Right lobe of liver (tissue), 6 donors: ENCODE measurements around the gene GLRA1. TPM values are rescaled to one million over a fixed set of nuclear protein-coding genes. Genes with fewer than 3 reads are reported as not detected.
"Not testable (repeated sequence)": the region's sequence is repeated elsewhere in the genome, so short reads cannot be mapped to it uniquely, and the experiment has no call there.

ENCODE experiments used
- ATAC-seq, 4 donors: fragments of 200-7000 bp; cut with Tn5 transposase; one replicate each; pipeline ENCODE4 v1.9.1; 2020; ENCODE audit warnings: mild to moderate bottlenecking in 4 of 4, moderate library complexity in 4 of 4
- DNase-seq, 3 donors: peaks; one replicate each; pipeline ENCODE4 v3.0.0-alpha.2; 2020
- H3K27ac ChIP-seq, 3 donors: fragments of 200-600 bp; one replicate each; pipeline ENCODE4 v1.8.0; 2022
- H3K27me3 ChIP-seq, 2 donors: fragments of 200-600 bp; one replicate each; pipeline ENCODE4 v1.8.0; 2022
- H3K36me3 ChIP-seq, 4 donors: fragments of 200-600 bp; sonication (generic) in 1 of 4; one replicate each; pipeline versions ENCODE4 v1.5.1 to v1.8.0; 2017 to 2022; ENCODE audit warnings: control low read depth in 1 of 4
- H3K4me1 ChIP-seq, 4 donors: fragments of 200-600 bp; sonication (generic) in 1 of 4; one replicate each; pipeline versions ENCODE4 v1.5.1 to v1.8.0; 2017 to 2022; ENCODE audit warnings: control low read depth in 1 of 4
- H3K4me3 ChIP-seq, 3 donors: fragments of 200-600 bp; one replicate each; pipeline ENCODE4 v1.8.0; 2022
- H3K9me3 ChIP-seq, 4 donors: fragments of 200-600 bp; sonication (generic) in 1 of 4; one replicate each; pipeline versions ENCODE4 v1.5.1 to v1.8.0; 2017 to 2022; ENCODE audit warnings: control low read depth in 1 of 4
- CTCF ChIP-seq, 4 donors: fragments of 200-600 bp in 3 of 4; fragments of 450-650 bp in 1 of 4; IDR thresholded peaks; one replicate each; pipeline versions ENCODE4 v1.5.1 to v1.8.0; 2016 to 2022; ENCODE audit warnings: antibody characterized with exemption in 4 of 4, mild to moderate bottlenecking in 2 of 4
- POLR2A ChIP-seq: fragments of 450-650 bp; IDR thresholded peaks from one replicate; pipeline ENCODE4 v1.6.1; 2017; ENCODE audit warnings: antibody characterized with exemption, mild to moderate bottlenecking
- WGBS: methylation state at CpG from one replicate; pipeline ENCODE4 v1.1.6; 2018; ENCODE audit warnings: low coverage, low lambda C conversion rate; ENCODE audit not compliant: insufficient coverage; ENCODE audit errors: missing lambda C conversion rate; 5-methylcytosine and 5-hydroxymethylcytosine counted together
- intact Hi-C, 2 donors: fragments of 100-400 bp; cut with DNase I; formaldehyde crosslinking; loops; one replicate each; pipeline versions ENCODE4 v1.11.2 to v1.14.1; 2022
- total RNA-seq, 6 experiments: library from RNA; depleted of rRNA in 2 of 6; stranded (reverse); fragments of >200 nt in 2 of 6; fragmentation: NEBNext Ultra II Directional in 3 of 6; extraction: Animal tissue kit (Norgen Biotek cat#: 25700) in 3 of 6; gene quantifications; one replicate each; pipeline versions ENCODE4 v1.1.0 to v1.2.4, GENCODE V29; 2016 to 2023
- donor health status: DM: no; HTN: yes; CAD: no.
- donor health status: DM: no; HTN: no; CAD: no.
- donor health status: DM: no; HTN: no; CAD: no.
- donor health status: DM: no; HTN: yes; CAD: no.
- donor health status: DM: no; HTN: yes; CAD: no.

Gene GLRA1
- total RNA-seq, 6 experiments from 2014 or later = not detected

DNA sequence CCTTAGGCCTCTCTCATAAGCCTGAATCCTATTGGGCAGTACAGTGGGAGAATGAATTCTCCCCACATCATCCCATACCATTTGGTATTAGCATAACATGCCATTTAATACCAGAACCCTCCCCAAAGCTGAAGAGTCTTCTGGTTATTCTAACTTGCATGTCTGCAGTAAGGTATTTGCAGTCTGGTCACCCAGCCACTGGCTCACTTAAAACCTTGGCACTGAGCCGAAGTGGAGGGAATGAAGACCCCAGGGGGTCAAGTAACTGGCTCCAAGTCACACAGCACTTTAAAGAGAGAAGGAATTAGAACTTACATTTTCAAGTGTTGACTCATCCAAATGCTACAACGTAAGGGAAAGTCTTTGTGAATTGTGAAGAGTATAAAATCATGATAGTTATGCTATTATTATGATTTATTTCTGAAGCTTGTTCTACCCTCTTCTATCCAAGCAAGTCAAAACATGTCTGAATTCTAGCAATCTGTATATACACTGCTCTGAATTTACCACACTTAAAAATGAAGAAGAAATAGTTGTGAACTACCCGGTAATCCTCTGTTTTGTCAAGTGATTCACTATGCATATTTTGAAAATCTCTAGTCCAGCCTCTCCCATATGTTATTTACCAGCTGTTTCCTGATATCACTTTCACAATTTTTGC, 28.5 kb downstream of the GLRA1 start:
- no peaks in the 10 kb centered on the region for H3K36me3 ChIP-seq
- H3K27ac ChIP-seq = no peak overlapping the region
- no peaks in the 10 kb centered on the region for H3K4me1 ChIP-seq
- H3K9me3 ChIP-seq = no peaks in the 10 kb centered on the region
- H3K27me3 ChIP-seq = no peaks in the 10 kb centered on the region
- intact Hi-C loops = no loop called here
- no peak for DNase-seq
- no peak for ATAC-seq
- no peak overlapping the region for H3K4me3 ChIP-seq
- WGBS = 22% methylated on average over 3 of the region's 3 CpGs
- TF ChIP-seq POLR2A = no peak
- no peak for TF ChIP-seq CTCF (IDR thresholded peaks at IDR 0.05)

- Histone ChIP-seq H3K27ac (no peak overlapping the region), H3K36me3 (no peaks in the 10 kb centered on the region), H3K4me3 (no peak overlapping the region), H3K9me3 (no peaks in the 10 kb centered on the region), H3K4me1 (no peaks in the 10 kb centered on the region), H3K27me3 (no peaks in the 10 kb centered on the region)
- WGBS = 67% methylated on average over 2 of the region's 5 CpGs
- ATAC-seq (no peak), DNase-seq (no peak)
- intact Hi-C loops = no loop called here
- TF ChIP-seq POLR2A (no peak), CTCF (IDR thresholded peaks at IDR 0.05) (no peak)
Measured at GRCh38 chr5:151895660-151896030, 29.0 kb downstream of the GLRA1 start.

- H3K27me3 ChIP-seq, DNase-seq, H3K4me3 ChIP-seq, H3K9me3 ChIP-seq, H3K4me1 ChIP-seq, ATAC-seq, H3K36me3 ChIP-seq, H3K27ac ChIP-seq, intact Hi-C loops: not testable (repeated sequence)
- 84% methylated on average over 2 of the region's 2 CpGs for WGBS
Measured at GRCh38 chr5:151893485-151893884, 31.2 kb downstream of the GLRA1 start.

DNA sequence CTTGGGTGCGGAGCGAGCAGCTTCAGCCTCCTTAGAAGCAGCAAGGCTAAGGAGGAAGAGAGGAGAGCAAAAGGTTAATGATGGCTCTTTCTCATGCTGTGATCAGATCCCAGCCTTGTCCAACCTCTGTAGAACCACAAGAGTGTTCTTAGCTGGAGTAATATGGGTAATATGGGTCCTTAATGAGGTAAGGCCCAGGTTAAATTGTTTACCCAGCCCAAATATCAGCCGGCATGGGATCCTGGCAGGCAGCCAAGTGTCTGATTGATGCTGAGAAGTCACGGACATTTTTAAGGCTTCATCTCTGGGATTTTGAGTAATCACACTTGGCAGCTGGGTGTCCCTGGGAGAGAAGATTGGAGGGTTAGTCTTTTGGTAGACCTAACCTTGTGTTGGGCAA, 32.3 kb downstream of the GLRA1 start:
- no peaks in the 10 kb centered on the region for H3K36me3 ChIP-seq
- no peak overlapping the region for H3K27ac ChIP-seq
- ATAC-seq (no peak), DNase-seq (no peak)
- no peaks in the 10 kb centered on the region for H3K9me3 ChIP-seq
- 61% methylated on average over 3 of the region's 4 CpGs for WGBS
- intact Hi-C loops = no loop called here
- H3K27me3 ChIP-seq = no peaks in the 10 kb centered on the region
- no peaks in the 10 kb centered on the region for H3K4me1 ChIP-seq
- H3K4me3 ChIP-seq = no peak overlapping the region
- no peak for TF ChIP-seq POLR2A
- TF ChIP-seq CTCF (IDR thresholded peaks at IDR 0.05) = no peak

DNA sequence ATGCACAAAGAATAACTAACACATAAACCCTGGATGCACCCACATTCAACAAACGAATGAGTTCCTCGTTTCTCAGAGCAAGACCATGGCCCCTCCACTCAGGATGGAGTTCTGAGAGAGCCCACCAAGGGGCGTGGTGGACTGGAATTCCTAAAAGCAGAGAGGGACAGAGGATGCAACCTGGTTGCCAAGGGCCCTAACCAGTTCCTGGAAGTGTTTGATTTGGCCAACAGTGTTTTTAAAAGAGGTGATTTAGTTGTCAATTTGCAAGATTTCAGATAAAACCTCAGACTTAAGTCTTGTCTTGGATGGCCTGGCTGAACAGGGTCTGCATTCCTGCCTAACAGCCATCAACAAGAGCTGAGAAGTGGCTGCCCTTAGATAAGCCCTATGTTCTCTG, 34.4 kb downstream of the GLRA1 start:
- DNase-seq (no peak), ATAC-seq (no peak)
- H3K4me1 ChIP-seq = no peaks in the 10 kb centered on the region
- no peak overlapping the region for H3K27ac ChIP-seq
- no peak overlapping the region for H3K4me3 ChIP-seq
- H3K36me3 ChIP-seq = no peaks in the 10 kb centered on the region
- no peaks in the 10 kb centered on the region for H3K27me3 ChIP-seq
- H3K9me3 ChIP-seq = no peaks in the 10 kb centered on the region
- WGBS = 32% methylated on average over 3 of the region's 3 CpGs
- intact Hi-C loops = no loop called here
- no peak for TF ChIP-seq POLR2A
- TF ChIP-seq CTCF (IDR thresholded peaks at IDR 0.05) = no peak
